BJ (cell line): ENCODE data around the gene AGBL4. TPM values are rescaled to one million over a fixed set of nuclear protein-coding genes. Genes with fewer than 3 reads are reported as not detected.

Experiments
- CTCF ChIA-PET: fragments of 350-600 bp; formaldehyde crosslinking; extraction: SDS; loops from one replicate; lab custom pipeline; 2021; ENCODE audit warnings: antibody characterized with exemption, inconsistent platforms; lab: Yijun Ruan, JAX
- POLR2A ChIA-PET: fragments of 300-600 bp; sonication (Branson Sonifier 250); formaldehyde crosslinking; extraction: SDS; loops from one replicate; lab custom pipeline; 2021; ENCODE audit warnings: antibody characterized with exemption; lab: Charles Lee
- DNase-seq: peaks from one replicate; pipeline ENCODE4 v3.0.0-alpha.2; 2011; ENCODE audit warnings: low read depth
- H3K27me3 ChIP-seq: 2 replicates; pipeline ENCODE4 v1.6.0; 2011; ENCODE audit warnings: low read length; ENCODE audit not compliant: control insufficient read depth, insufficient read depth
- H3K36me3 ChIP-seq: 2 replicates; pipeline ENCODE4 v1.5.1; 2011; ENCODE audit warnings: low read length; ENCODE audit not compliant: control insufficient read depth, insufficient read depth
- H3K4me3 ChIP-seq: 2 replicates; pipeline ENCODE4 v1.5.1; 2011; ENCODE audit warnings: low read depth, mild to moderate bottlenecking, control low read depth, low read length
- CTCF ChIP-seq: IDR thresholded peaks from 2 replicates; pipeline ENCODE4 v1.5.1; 2011; ENCODE audit warnings: low read depth, mild to moderate bottlenecking, control low read depth, inconsistent platforms, low read length, moderate library complexity; ENCODE audit not compliant: insufficient read depth
- polyA plus RNA-seq: library from polyadenylated mRNA; depleted of rRNA; stranded (reverse); fragments of >200 nt; gene quantifications from 2 replicates; pipeline ENCODE4 v1.2.3, GENCODE V29; 2011

The AGBL4 gene
- polyA plus RNA-seq, 1 experiment: not detected

- CTCF ChIA-PET: no interaction called here
- POLR2A ChIA-PET: no interaction called here
- no peak for DNase-seq
Measured at GRCh38 chr1:48670234-48671020, 1353.3 kb downstream of the AGBL4 start.

GRCh38 chr1:48668339-48668738, 1355.4 kb downstream of the AGBL4 start:
- no peak for DNase-seq
- H3K27me3 ChIP-seq: no peaks in the 10 kb centered on the region
- POLR2A ChIA-PET: no interaction called here
- H3K4me3 ChIP-seq: no peak overlapping the region
- H3K36me3 ChIP-seq: no peaks in the 10 kb centered on the region
- TF ChIP-seq CTCF: no peak
- CTCF ChIA-PET: interaction anchor here (1.0 kb wide), 2 partner anchors 9 to 18 kb away, joined by 3 read pairs; no protein-coding TSS in a partner anchor

More at GRCh38 chr1:48670234-48671020, 1353.3 kb downstream of the AGBL4 start:
- H3K27me3 ChIP-seq: no peaks in the 10 kb centered on the region
- H3K4me3 ChIP-seq: no peak overlapping the region
- no peak for TF ChIP-seq CTCF
- no peaks in the 10 kb centered on the region for H3K36me3 ChIP-seq

- H3K4me3 ChIP-seq: no peak overlapping the region
- no peaks in the 10 kb centered on the region for H3K36me3 ChIP-seq
- ChIA-PET POLR2A (no interaction called here), CTCF (interaction anchor here (1.0 kb wide), 1 partner anchor 10 kb away, joined by 3 read pairs; no protein-coding TSS in a partner anchor)
- no peaks in the 10 kb centered on the region for H3K27me3 ChIP-seq
- no peak for TF ChIP-seq CTCF
- DNase-seq: no peak
Measured at GRCh38 chr1:48667782-48668181, 1356.0 kb downstream of the AGBL4 start.

- H3K4me3 ChIP-seq: no peak overlapping the region
- H3K36me3 ChIP-seq: no peaks in the 10 kb centered on the region
- DNase-seq: no peak
- no peaks in the 10 kb centered on the region for H3K27me3 ChIP-seq
- POLR2A ChIA-PET: no interaction called here
- CTCF ChIA-PET: interaction anchor here (1.0 kb wide), 1 partner anchor 11 kb away, joined by 3 read pairs; no protein-coding TSS in a partner anchor
- TF ChIP-seq CTCF: no peak
Measured at GRCh38 chr1:48665708-48666407, 1357.9 kb downstream of the AGBL4 start.
